CD4-positive, alpha-beta T cell treated with Interferon gamma for 1 hour (primary cell): ENCODE measurements around the gene TCF23.
"Not testable (repeated sequence)": the region's sequence is repeated elsewhere in the genome, so short reads cannot be mapped to it uniquely, and the experiment has no call there.

Source experiments
- DNase-seq: peaks from one replicate; pipeline ENCODE4 v3.0.0-alpha.2; 2020

TCF23 gene

DNA sequence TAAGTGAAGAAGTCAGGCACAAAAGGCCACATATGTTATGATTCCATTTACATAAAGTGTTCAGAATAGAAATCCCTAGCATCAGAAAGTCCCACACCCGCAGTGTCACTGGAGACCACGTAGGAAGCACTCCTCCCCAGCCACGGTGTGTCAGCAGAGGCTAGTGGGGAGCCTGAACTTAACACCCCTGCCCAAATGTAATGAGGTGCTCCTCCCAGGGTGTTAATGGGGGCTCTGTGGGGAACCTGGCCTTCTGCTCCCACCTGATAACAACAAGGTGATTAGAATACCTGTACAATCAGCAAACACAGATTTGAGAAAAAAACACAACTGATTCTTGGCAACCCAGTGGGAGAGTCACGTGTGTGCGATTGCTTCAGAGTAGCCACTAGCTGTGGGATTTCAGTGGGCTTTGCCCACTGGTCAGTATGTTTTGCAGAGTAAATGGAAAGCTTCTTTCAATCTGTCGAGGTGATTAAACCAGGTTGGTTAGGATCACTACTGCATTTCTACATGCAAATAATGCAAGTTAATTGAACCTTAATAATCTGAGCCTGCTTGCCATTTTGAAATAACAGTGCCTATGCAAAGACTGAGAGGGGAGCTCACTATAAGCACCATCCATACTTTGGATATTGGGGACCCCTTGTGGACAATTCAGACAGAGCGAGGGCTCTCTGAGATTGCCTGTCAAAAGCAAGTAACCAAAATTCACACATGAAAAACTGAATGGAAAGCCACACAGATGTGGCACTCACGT lies 42.4 kb downstream of the TCF23 start:
- DNase-seq = peak; percentile 31

DNA sequence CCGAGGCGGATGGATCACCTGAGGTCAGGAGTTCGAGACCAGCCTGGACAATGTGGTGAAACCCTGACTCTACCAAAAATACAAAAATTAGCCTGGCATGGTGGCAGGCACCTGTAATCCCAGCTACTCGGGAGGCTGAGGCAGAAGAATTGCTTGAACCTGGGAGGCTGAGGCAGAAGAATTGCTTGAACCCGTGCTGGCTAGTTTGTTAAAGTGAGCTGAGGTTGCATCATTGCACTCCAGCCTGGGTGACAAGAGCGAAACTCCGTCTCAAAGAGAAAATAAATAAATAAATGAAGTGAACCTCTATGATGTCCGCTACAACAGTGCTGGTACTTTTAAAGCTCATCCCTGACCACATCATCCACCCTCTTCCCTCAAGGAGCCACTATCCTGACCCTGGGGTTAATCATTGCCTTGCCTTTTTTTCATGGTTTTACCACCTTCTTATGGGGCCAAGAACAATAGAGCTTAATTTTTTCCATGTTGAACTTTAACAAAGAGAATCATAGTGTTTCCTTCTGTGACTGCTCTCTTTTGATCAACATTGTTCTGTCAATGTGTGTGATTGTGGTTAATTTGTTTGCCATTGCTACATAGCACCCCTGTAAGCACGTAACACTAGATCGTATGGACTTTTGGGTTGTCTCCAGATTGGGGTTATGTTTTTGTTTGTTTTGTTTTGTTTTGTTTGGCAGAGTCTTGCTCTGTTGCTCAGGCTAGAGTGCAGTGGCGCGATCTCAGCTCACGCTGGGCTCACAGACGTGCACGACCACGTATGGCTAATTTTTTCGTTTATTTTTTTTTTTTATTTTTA lies 45.9 kb downstream of the TCF23 start:
- no peak for DNase-seq

DNA sequence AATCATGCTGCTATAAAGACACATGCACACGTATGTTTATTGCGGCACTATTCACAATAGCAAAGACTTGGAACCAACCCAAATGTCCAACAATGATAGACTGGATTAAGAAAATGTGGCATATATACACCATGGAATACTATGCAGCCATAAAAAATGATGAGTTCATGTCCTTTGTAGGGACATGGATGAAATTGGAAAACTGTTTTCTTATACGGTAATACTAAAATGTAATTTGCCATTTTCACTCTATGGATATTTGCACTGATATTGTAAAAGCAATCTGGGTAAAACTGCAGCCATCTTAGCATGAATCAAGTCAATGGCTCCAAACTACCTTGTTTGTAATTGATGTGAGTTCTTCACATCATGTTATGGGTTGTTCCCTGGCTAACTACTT lies 47.0 kb downstream of the TCF23 start:
- not testable (repeated sequence) for DNase-seq

DNA sequence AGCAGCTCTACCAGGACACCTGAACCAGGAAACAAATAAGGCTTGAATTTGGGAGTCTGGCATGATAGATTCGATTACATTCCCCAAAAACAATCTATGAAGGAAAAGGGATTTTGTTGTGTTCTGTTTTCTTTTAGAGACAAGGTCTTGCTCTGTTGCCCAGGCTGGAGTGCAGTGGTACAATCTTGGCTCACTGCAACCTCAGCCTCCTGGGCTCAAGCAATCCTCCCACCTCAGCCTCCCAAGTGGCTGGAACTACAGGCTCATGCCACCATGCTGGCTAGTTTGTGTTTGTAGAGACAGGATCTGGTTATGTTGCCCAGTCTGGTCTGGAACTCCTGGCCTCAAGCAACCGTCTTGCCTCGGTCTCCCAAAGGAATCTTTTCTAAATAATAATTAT lies 49.3 kb downstream of the TCF23 start:
- DNase-seq = not testable (repeated sequence)

DNA sequence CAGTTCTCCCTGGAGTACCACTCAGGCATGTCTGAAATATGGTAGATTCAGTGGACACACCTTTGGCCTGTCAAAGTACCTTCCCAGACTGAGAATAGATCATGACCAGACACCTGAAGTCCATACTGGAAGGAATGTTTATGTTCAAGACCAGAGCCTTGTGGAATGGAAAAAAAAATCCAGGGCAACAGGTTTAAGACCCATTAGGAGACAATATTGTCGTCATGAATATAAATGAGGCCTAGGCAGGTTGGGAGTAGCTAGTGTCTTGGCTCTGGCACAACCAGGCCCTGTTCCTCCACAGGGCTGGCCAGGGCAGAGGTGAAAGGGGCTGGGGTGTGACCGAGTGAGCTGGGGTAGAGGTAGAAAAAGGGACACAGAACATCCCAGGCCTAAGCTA lies 49.8 kb downstream of the TCF23 start:
- DNase-seq = no peak

DNA sequence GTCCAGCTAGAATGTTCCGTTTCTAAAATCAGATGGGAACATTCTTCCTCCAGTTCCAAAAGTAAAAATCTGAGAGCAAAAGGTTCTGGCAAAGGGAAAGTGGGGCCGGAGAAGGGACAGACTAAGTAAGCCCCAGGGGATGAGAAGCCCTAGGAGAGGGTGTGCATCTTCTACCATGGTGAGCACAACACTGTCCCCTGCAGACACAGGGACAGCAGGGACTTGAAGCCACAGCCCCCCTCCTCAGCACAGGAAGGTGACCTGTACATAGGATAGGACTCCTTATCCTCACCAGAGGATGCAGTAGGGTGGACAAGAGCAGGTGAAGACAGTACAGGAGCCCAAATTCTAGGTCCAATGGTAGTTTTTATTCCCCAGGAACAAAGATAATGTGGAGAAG lies 50.4 kb downstream of the TCF23 start:
- DNase-seq = no peak

DNA sequence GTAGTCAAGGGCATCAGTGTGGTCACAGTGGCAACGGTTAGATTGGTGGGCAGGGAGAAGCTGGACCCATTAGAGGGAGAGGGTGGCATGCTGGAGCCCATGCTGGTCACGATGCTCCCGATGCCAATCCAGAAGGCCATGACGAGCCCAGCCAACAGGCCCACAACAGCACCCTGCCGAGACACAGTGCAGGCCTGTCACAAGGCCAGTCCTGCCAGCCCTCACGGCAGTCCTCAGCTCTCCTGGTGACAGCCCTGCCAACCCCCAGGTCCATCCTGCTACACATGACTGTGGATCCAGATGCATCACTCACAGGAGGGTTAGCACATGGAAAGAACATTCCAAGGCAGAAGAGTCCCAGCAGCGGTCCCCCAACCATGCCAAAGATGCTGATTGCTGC lies 52.9 kb downstream of the TCF23 start:
- DNase-seq = no peak

DNA sequence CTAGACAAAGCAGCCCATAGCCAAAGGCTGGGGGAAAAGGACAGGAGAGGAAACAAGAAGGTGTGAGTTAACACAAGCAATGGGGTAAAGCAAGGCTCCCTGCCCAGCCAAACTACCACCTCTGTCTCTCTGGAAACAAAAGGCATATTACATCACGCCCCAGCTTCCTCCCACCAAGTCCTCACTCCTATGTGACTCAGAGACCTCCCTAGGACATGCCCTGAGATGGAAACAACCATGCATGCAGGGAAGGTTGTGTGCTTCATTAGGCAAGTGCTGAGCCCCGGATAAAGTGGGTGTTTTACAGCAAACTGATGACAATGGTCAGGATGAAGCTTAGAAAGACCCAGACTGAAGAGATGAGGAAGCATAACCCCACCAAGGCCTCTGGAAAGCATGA lies 54.0 kb downstream of the TCF23 start:
- DNase-seq = no peak

DNA sequence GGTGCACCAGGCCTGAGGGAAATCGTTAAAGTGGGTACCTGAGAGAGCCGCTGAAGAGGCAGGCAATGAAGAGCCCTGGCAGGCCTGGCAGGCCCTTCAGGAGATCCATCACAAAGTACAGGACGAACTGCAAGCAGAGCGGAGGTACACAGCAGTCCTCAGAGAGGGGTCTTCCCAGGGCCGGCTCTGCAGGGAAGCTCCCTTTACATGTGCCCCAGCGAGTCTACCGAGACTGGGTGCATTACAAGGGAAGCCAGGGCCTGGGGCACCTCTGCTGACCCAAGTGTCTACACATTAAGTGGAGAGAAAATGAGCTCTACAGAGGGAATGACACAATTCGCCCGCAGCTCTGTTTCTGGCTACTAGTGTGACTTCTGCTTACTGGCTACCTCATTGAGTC lies 54.9 kb downstream of the TCF23 start:
- DNase-seq = no peak

DNA sequence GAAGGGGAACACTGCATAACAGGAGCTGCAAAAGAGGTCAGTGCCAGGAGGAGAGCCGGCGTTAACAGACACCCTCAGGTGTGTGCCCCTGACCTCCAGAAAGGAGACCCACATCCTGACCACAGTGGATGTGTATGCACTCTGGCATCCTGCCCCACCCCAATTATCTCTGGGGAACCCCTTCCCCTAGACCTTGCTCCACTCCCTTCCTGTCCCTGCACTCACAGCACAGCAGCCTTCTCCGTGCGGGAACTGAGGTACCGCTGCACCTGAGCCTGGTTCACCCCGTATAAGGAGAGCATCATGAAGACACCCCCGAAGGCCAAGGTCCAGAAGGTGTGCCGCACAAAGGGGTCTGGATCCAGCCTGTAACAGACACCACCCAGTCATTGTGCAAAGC lies 55.8 kb downstream of the TCF23 start:
- no peak for DNase-seq

DNA sequence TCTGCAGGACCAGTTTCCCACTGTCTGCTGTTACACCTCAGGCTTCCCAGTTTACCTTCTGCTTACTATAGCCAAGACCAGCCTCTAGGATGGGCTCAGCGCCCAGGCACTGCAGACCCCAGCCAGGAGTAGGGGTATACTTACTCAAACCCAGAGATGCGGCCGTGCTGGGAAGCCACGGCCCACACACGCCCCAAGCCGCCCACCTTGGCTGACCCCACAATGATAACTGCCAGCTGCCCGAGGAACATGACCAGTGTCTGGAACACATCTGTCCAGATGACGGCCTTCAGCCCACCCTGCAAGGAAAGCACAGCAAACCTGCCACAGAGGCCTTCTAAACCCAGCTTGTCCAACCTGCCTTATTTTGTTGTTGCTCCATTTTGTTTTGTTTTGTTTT lies 56.4 kb downstream of the TCF23 start:
- no peak for DNase-seq

DNA sequence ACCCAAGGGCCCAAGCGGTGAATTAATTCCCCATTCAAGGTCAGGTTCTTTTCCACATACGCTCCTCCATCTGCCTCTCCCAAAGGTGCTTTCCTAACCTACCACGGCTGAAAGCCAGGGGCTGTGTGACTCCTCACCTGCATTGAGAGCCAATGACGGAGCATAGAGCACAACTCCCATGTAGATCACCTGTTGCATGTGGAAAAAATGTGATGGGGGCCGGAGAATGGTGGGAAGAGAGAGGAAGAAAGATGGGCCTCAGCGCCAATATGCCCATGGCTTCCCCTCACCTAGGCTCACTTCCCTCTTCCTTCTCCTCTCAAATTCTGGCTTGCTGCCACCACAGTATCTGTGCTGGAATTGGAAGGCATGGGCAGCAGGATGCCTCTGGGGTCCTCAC lies 57.5 kb downstream of the TCF23 start:
- no peak for DNase-seq
